Measurements from ENCODE around the gene ZNF77.

The ZNF77 gene

GRCh38 chr19:2887391-2887914, 57.3 kb downstream of the ZNF77 start (continued):
- TF ChIP-seq PRDM10 (tag by site-specific recombination; IDR thresholded peaks at IDR 0.05) (peak; percentile 93), OVOL3 (tag by site-specific recombination; IDR thresholded peaks at IDR 0.05) (no peak), YY1 (tag by site-specific recombination; IDR thresholded peaks at IDR 0.05) (peak; percentile 37; the same call in 1 of the 2 replicates), PRDM6 (tag by site-specific recombination; IDR thresholded peaks at IDR 0.05) (no peak), ZSCAN23 (tag by site-specific recombination; IDR thresholded peaks at IDR 0.05) (no peak), ZNF768 (tag by site-specific recombination; IDR thresholded peaks at IDR 0.05) (no peak), ZNF114 (tag by site-specific recombination; IDR thresholded peaks at IDR 0.05) (no peak), ZNF692 (tag by site-specific recombination; IDR thresholded peaks at IDR 0.05) (0 out of 2 replicates have a peak, but pooled peaks have one; percentile 16), SCRT1 (tag by site-specific recombination; IDR thresholded peaks at IDR 0.05; ENCODE audit: borderline replicate concordance) (no peak), PRDM4 (tag by site-specific recombination; IDR thresholded peaks at IDR 0.05) (no peak), MZF1 (tag by site-specific recombination; IDR thresholded peaks at IDR 0.05; ENCODE audit: borderline replicate concordance) (no peak), ZNF660 (tag by site-specific recombination; IDR thresholded peaks at IDR 0.05) (peak; percentile 52; the same call in 1 of the 2 replicates), ZNF654 (tag by site-specific recombination; IDR thresholded peaks at IDR 0.05; ENCODE audit: low read depth) (peak; percentile 74), ZNF292 (tag by site-specific recombination; IDR thresholded peaks at IDR 0.05; ENCODE audit: borderline replicate concordance, low read depth) (no peak), ZNF658 (tag by site-specific recombination; IDR thresholded peaks at IDR 0.05) (no peak)

GRCh38 chr19:2885736-2886135, 59.0 kb downstream of the ZNF77 start:
- TF ChIP-seq ZSCAN16 (tag by site-specific recombination; IDR thresholded peaks at IDR 0.05) (no peak), KLF16 (tag by site-specific recombination; IDR thresholded peaks at IDR 0.05) (no peak), ZNF239 (tag by site-specific recombination; IDR thresholded peaks at IDR 0.05) (no peak), KLF1 (tag by site-specific recombination; IDR thresholded peaks at IDR 0.05) (no peak), ZNF654 (tag by site-specific recombination; IDR thresholded peaks at IDR 0.05; ENCODE audit: low read depth) (no peak), ZNF660 (tag by site-specific recombination; IDR thresholded peaks at IDR 0.05) (no peak), GLI4 (tag by site-specific recombination; IDR thresholded peaks at IDR 0.05) (no peak), MZF1 (tag by site-specific recombination; IDR thresholded peaks at IDR 0.05; ENCODE audit: borderline replicate concordance) (no peak), ZNF830 (tag by site-specific recombination; IDR thresholded peaks at IDR 0.05; ENCODE audit: low read depth) (no peak), ZNF248 (tag by site-specific recombination; IDR thresholded peaks at IDR 0.05) (no peak), ZNF621 (tag by site-specific recombination; IDR thresholded peaks at IDR 0.05) (no peak), ZEB2 (tag by site-specific recombination; IDR thresholded peaks at IDR 0.05) (no peak), ZNF121 (tag by site-specific recombination; IDR thresholded peaks at IDR 0.05) (no peak), KLF8 (tag by site-specific recombination; IDR thresholded peaks at IDR 0.05) (no peak)
- no peaks in the 10 kb centered on the region for H3K9me3 ChIP-seq (ENCODE audit: control insufficient read depth, insufficient read depth, low read depth, low read length)
- no peak overlapping the region for H3K27ac ChIP-seq (ENCODE audit: extremely low read depth, low read depth, low read length)
- H3K4me3 ChIP-seq (ENCODE audit: low read depth, low read length) = no peak overlapping the region
- no peaks in the 10 kb centered on the region for H3K4me1 ChIP-seq (ENCODE audit: control insufficient read depth, insufficient read depth, low read length)
- ChIA-PET POLR2A (no interaction called here), CTCF (interaction anchor here (0.6 to 2.7 kb wide), 2 partner anchors 64 to 136 kb away, joined by 3 to 13 read pairs; no protein-coding TSS in a partner anchor)
- no peaks in the 10 kb centered on the region for H3K36me3 ChIP-seq (ENCODE audit: control insufficient read depth in 2 of 2, insufficient read depth in 1 of 2, low read length in 2 of 2)

All from HEK293 (cell line).